ENCODE data around the gene UPK1A.
"Not testable (repeated sequence)": the region's sequence is repeated elsewhere in the genome, so short reads cannot be mapped to it uniquely, and the experiment has no call there.

The UPK1A gene

GRCh38 chr19:35669974-35670373, 3.7 kb downstream of the UPK1A start:
- Histone ChIP-seq H3K36me3 (ENCODE audit: insufficient read depth, insufficient read length, low read length) (no peaks in the 10 kb centered on the region), H3K27me3 (ENCODE audit: insufficient read depth, insufficient read length) (no peaks in the 10 kb centered on the region), H3K9ac (ENCODE audit: insufficient read length, low read depth) (no peak overlapping the region), H3K4me1 (ENCODE audit: insufficient read depth, insufficient read length) (no peaks in the 10 kb centered on the region), H3K4me3 (ENCODE audit: insufficient read length, low read depth) (no peak overlapping the region), H3K9me3 (ENCODE audit: insufficient read depth, low read length) (no peaks in the 10 kb centered on the region)
- no peak for DNase-seq (ENCODE audit: low read depth, low spot score)
- no peak for TF ChIP-seq YY1 (IDR thresholded peaks at IDR 0.05; ENCODE audit: insufficient read depth, insufficient read length)
- TF ChIP-seq ZNF274 (IDR thresholded peaks at IDR 0.05; ENCODE audit: low read depth, low read length): no peak
- no peak for TF ChIP-seq SUZ12 (IDR thresholded peaks at IDR 0.05; ENCODE audit: extremely low read depth, insufficient read depth, insufficient read length)

DNA sequence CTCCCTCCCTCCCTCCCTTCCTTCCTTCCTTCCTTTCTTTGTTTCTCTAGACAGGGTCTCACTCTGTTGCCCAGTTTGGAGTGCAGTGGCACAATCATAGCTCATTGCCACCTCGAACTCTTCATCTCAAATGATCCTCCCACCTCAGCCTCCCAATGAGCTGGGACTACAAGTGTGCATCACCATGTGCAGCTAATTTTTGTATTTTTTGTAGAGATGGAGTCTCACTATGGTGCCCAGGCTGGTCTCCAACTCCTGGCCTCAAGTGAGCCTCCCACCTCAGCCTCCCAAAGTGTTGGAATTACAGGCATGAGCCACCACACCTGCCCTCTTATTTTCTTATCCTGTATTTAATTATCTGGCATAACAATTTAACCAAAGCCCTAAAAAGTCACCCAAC, 4.4 kb downstream of the UPK1A start:
- Histone ChIP-seq H3K36me3 (ENCODE audit: insufficient read depth, insufficient read length, low read length) (no peaks in the 10 kb centered on the region), H3K9me3 (ENCODE audit: insufficient read depth, low read length) (no peaks in the 10 kb centered on the region), H3K27me3 (ENCODE audit: insufficient read depth, insufficient read length) (no peaks in the 10 kb centered on the region), H3K4me1 (ENCODE audit: insufficient read depth, insufficient read length) (no peaks in the 10 kb centered on the region), H3K4me3 (ENCODE audit: insufficient read length, low read depth) (no peak overlapping the region), H3K9ac (ENCODE audit: insufficient read length, low read depth) (no peak overlapping the region)
- TF ChIP-seq SUZ12 (IDR thresholded peaks at IDR 0.05; ENCODE audit: extremely low read depth, insufficient read depth, insufficient read length): no peak
- no peak for TF ChIP-seq YY1 (IDR thresholded peaks at IDR 0.05; ENCODE audit: insufficient read depth, insufficient read length)
- no peak for TF ChIP-seq ZNF274 (IDR thresholded peaks at IDR 0.05; ENCODE audit: low read depth, low read length)
- no peak for DNase-seq (ENCODE audit: low read depth, low spot score)

- H3K27me3 ChIP-seq (ENCODE audit: insufficient read depth, insufficient read length): no peaks in the 10 kb centered on the region
- no peaks in the 10 kb centered on the region for H3K9me3 ChIP-seq (ENCODE audit: insufficient read depth, low read length)
- H3K9ac ChIP-seq (ENCODE audit: insufficient read length, low read depth): no peak overlapping the region
- TF ChIP-seq ZNF274 (IDR thresholded peaks at IDR 0.05; ENCODE audit: low read depth, low read length) (no peak), YY1 (IDR thresholded peaks at IDR 0.05; ENCODE audit: insufficient read depth, insufficient read length) (no peak), SUZ12 (IDR thresholded peaks at IDR 0.05; ENCODE audit: extremely low read depth, insufficient read depth, insufficient read length) (no peak)
- no peaks in the 10 kb centered on the region for H3K36me3 ChIP-seq (ENCODE audit: insufficient read depth, insufficient read length, low read length)
- no peaks in the 10 kb centered on the region for H3K4me1 ChIP-seq (ENCODE audit: insufficient read depth, insufficient read length)
- H3K4me3 ChIP-seq (ENCODE audit: insufficient read length, low read depth): no peak overlapping the region
- DNase-seq (ENCODE audit: low read depth, low spot score): no peak
Measured at GRCh38 chr19:35671818-35672217, 5.5 kb downstream of the UPK1A start.

DNA sequence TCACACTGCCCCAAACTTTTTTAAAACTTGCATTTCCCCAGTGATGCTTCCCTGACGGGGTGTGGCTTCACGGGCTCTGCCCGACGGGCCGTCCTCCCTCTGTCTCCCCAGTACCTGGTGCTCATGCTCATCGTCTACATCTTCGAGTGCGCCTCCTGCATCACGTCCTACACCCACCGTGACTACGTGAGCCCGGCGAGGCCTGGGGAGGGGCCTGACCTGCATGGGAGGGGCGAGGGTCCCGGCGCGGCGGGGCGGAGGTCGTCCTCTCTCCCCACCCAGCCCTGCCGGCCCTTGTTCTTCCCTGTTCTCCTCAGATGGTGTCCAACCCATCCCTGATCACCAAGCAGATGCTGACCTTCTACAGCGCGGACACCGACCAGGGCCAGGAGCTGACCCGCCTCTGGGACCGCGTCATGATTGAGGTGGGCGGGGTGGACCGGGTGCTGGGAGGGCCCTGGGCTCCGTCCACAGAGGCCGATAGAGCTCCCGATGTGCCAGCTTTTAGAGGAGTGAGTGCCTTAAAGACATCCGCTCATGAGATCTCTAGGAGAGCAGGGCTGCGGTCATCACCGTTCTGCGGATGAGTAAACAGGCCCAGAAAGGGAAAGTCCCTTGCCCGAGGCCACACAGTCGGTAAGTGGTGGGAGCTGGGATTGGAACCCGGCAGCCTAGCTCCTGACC, 6.9 kb downstream of the UPK1A start:
- H3K4me3 ChIP-seq (ENCODE audit: insufficient read length, low read depth): peak overlapping the region; percentile 53
- H3K4me1 ChIP-seq (ENCODE audit: insufficient read depth, insufficient read length): no peaks in the 10 kb centered on the region
- no peaks in the 10 kb centered on the region for H3K36me3 ChIP-seq (ENCODE audit: insufficient read depth, insufficient read length, low read length)
- no peaks in the 10 kb centered on the region for H3K27me3 ChIP-seq (ENCODE audit: insufficient read depth, insufficient read length)
- no peaks in the 10 kb centered on the region for H3K9me3 ChIP-seq (ENCODE audit: insufficient read depth, low read length)
- peak overlapping the region; percentile 70 for H3K9ac ChIP-seq (ENCODE audit: insufficient read length, low read depth)
- no peak for DNase-seq (ENCODE audit: low read depth, low spot score)
- TF ChIP-seq ZNF274 (IDR thresholded peaks at IDR 0.05; ENCODE audit: low read depth, low read length): no peak
- no peak for TF ChIP-seq SUZ12 (IDR thresholded peaks at IDR 0.05; ENCODE audit: extremely low read depth, insufficient read depth, insufficient read length)
- TF ChIP-seq YY1 (IDR thresholded peaks at IDR 0.05; ENCODE audit: insufficient read depth, insufficient read length): no peak

DNA sequence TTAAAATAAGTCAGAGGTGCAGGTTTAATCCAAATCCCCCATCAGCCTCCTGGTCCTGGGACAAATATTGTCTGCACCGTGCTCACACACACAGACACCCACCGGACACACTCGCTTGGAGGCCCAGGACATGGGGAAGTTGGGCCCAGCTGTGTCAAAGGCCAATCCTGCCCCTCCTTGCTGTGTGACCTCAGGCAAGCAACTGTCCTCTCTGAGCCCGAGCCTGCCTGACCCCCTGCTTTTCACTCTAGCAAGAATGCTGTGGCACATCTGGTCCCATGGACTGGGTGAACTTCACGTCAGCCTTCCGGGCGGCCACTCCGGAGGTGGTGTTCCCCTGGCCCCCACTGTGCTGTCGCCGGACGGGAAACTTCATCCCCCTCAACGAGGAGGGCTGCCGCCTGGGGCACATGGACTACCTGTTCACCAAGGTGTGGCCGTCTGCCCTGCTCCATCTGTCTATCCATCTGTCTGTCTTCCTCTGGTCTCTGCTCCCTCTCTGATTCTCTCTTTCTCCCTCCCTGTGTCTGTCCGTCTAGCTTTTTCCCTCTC, 9.3 kb downstream of the UPK1A start:
- Histone ChIP-seq H3K9me3 (ENCODE audit: insufficient read depth, low read length) (no peaks in the 10 kb centered on the region), H3K4me1 (ENCODE audit: insufficient read depth, insufficient read length) (no peaks in the 10 kb centered on the region), H3K9ac (ENCODE audit: insufficient read length, low read depth) (no peak overlapping the region), H3K36me3 (ENCODE audit: insufficient read depth, insufficient read length, low read length) (no peaks in the 10 kb centered on the region), H3K4me3 (ENCODE audit: insufficient read length, low read depth) (no peak overlapping the region), H3K27me3 (ENCODE audit: insufficient read depth, insufficient read length) (no peaks in the 10 kb centered on the region)
- no peak for TF ChIP-seq YY1 (IDR thresholded peaks at IDR 0.05; ENCODE audit: insufficient read depth, insufficient read length)
- TF ChIP-seq ZNF274 (IDR thresholded peaks at IDR 0.05; ENCODE audit: low read depth, low read length): no peak
- no peak for TF ChIP-seq SUZ12 (IDR thresholded peaks at IDR 0.05; ENCODE audit: extremely low read depth, insufficient read depth, insufficient read length)
- DNase-seq (ENCODE audit: low read depth, low spot score): no peak

DNA sequence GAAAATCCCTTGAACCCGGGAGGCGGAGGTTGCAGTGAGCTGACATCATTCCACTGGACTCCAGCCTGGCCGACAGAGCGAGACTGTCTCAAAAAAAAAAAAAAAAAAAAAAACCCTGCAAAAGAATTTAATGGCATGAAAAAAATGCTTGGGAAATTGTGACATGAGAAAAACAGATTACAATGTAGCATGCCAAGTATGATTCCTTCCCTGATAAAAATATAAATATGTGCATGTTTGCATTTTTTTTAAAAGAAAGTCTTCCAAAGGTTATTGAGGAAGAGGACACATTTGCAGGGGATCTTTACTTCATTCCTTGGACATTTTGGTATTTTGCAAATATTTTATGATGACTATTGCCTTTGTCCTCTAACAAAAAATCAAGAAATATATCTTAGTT, 23.5 kb downstream of the UPK1A start:
- H3K9ac ChIP-seq (ENCODE audit: insufficient read length, low read depth): no peak overlapping the region
- H3K9me3 ChIP-seq (ENCODE audit: insufficient read depth, low read length): no peaks in the 10 kb centered on the region
- H3K4me1 ChIP-seq (ENCODE audit: insufficient read depth, insufficient read length): no peaks in the 10 kb centered on the region
- no peak for DNase-seq (ENCODE audit: low read depth, low spot score)
- TF ChIP-seq SUZ12 (IDR thresholded peaks at IDR 0.05; ENCODE audit: extremely low read depth, insufficient read depth, insufficient read length) (no peak), YY1 (IDR thresholded peaks at IDR 0.05; ENCODE audit: insufficient read depth, insufficient read length) (no peak), ZNF274 (IDR thresholded peaks at IDR 0.05; ENCODE audit: low read depth, low read length) (no peak)
- no peak overlapping the region for H3K4me3 ChIP-seq (ENCODE audit: insufficient read length, low read depth)
- no peaks in the 10 kb centered on the region for H3K27me3 ChIP-seq (ENCODE audit: insufficient read depth, insufficient read length)
- no peaks in the 10 kb centered on the region for H3K36me3 ChIP-seq (ENCODE audit: insufficient read depth, insufficient read length, low read length)

- not testable (repeated sequence) for H3K36me3 ChIP-seq (ENCODE audit: insufficient read depth, insufficient read length, low read length); H3K9me3 ChIP-seq (ENCODE audit: insufficient read depth, low read length); H3K27me3 ChIP-seq (ENCODE audit: insufficient read depth, insufficient read length); H3K4me1 ChIP-seq (ENCODE audit: insufficient read depth, insufficient read length); DNase-seq (ENCODE audit: low read depth, low spot score); H3K4me3 ChIP-seq (ENCODE audit: insufficient read length, low read depth); H3K9ac ChIP-seq (ENCODE audit: insufficient read length, low read depth)
Measured at GRCh38 chr19:35691106-35691505, 24.8 kb downstream of the UPK1A start.

Data from NT2/D1 (cell line).